Activated CD8-positive, alpha-beta memory T cell treated with anti-CD3 and anti-CD28 coated beads, Interleukin-2, amount 10 ng/mL, durations not matched to agents 7 days and 5 days (primary cell): Measurements from ENCODE around the gene FKTN. TPM values are rescaled to one million over a fixed set of nuclear protein-coding genes. Genes with fewer than 3 reads are reported as not detected.
"Not testable (repeated sequence)": the region's sequence is repeated elsewhere in the genome, so short reads cannot be mapped to it uniquely, and the experiment has no call there.

Source experiments
- ATAC-seq: fragments of 150-1000 bp; cut with Tn5 transposase; one replicate; pipeline ENCODE4 v1.10.0; 2021; ENCODE audit warnings: moderate library complexity
- CTCF ChIA-PET: fragments of 350-600 bp; sonication (Branson Sonifier 250); formaldehyde crosslinking; loops from one replicate; lab custom pipeline; 2021; ENCODE audit warnings: antibody characterized with exemption; lab: Charles Lee
- DNase-seq: peaks from one replicate; pipeline ENCODE4 v3.0.0-alpha.2; 2020
- H3K27ac Mint-ChIP-seq: one replicate; pipeline ENCODE4 v1.8.0; 2021; ENCODE audit warnings: mild to moderate bottlenecking, mixed read lengths
- H3K27me3 Mint-ChIP-seq: one replicate; pipeline ENCODE4 v1.8.0; 2021; ENCODE audit warnings: mixed read lengths
- H3K36me3 Mint-ChIP-seq: one replicate; pipeline ENCODE4 v1.8.0; 2021; ENCODE audit warnings: mild to moderate bottlenecking, mixed read lengths
- H3K4me1 Mint-ChIP-seq: one replicate; pipeline ENCODE4 v1.8.0; 2021; ENCODE audit warnings: mixed read lengths
- H3K4me3 Mint-ChIP-seq: one replicate; pipeline ENCODE4 v1.8.0; 2021; ENCODE audit warnings: mild to moderate bottlenecking, moderate library complexity, mixed read lengths
- H3K9me3 Mint-ChIP-seq: one replicate; pipeline ENCODE4 v1.8.0; 2022; ENCODE audit warnings: low read depth, mixed read lengths
- total RNA-seq, 2 experiments: library from RNA; stranded (reverse); gene quantifications; one replicate each; pipeline ENCODE4 v1.2.3, GENCODE V29; 2021

The FKTN gene
- total RNA-seq, 2 experiments from 2014 or later, result 11.8 to 16.4 TPM

- peaks cover 16% of the 10 kb centered on the region for H3K36me3 Mint-ChIP-seq
- CTCF ChIA-PET, result no interaction called here
Observed at GRCh38 chr9:105572455-105572854, 14.5 kb downstream of the FKTN start.

GRCh38 chr9:105579952-105580351 is 22.0 kb downstream of the FKTN start:
- H3K36me3 Mint-ChIP-seq, result peaks cover 17% of the 10 kb centered on the region
- H3K4me3 Mint-ChIP-seq, H3K27ac Mint-ChIP-seq, H3K27me3 Mint-ChIP-seq, H3K4me1 Mint-ChIP-seq, CTCF ChIA-PET, H3K9me3 Mint-ChIP-seq, DNase-seq, ATAC-seq: not testable (repeated sequence)

More at GRCh38 chr9:105572455-105572854, 14.5 kb downstream of the FKTN start:
- no peak overlapping the region for H3K27ac Mint-ChIP-seq
- DNase-seq, result no peak
- H3K4me3 Mint-ChIP-seq, result no peak overlapping the region
- no peaks in the 10 kb centered on the region for H3K27me3 Mint-ChIP-seq
- no peaks in the 10 kb centered on the region for H3K4me1 Mint-ChIP-seq
- ATAC-seq, result no peak
- H3K9me3 Mint-ChIP-seq, result peaks cover 3% of the 10 kb centered on the region

GRCh38 chr9:105581550-105581949 is 23.6 kb downstream of the FKTN start:
- H3K27me3 Mint-ChIP-seq, H3K36me3 Mint-ChIP-seq, ATAC-seq, CTCF ChIA-PET, H3K27ac Mint-ChIP-seq, DNase-seq, H3K9me3 Mint-ChIP-seq, H3K4me1 Mint-ChIP-seq, H3K4me3 Mint-ChIP-seq: not testable (repeated sequence)

- H3K4me1 Mint-ChIP-seq, result no peaks in the 10 kb centered on the region
- no peak overlapping the region for H3K27ac Mint-ChIP-seq
- CTCF ChIA-PET, result no interaction called here
- no peak for DNase-seq
- peaks cover 10% of the 10 kb centered on the region for H3K9me3 Mint-ChIP-seq
- no peak overlapping the region for H3K4me3 Mint-ChIP-seq
- H3K36me3 Mint-ChIP-seq, result peaks cover 27% of the 10 kb centered on the region
- H3K27me3 Mint-ChIP-seq, result no peaks in the 10 kb centered on the region
- no peak for ATAC-seq
Observed at GRCh38 chr9:105593145-105593544, 35.2 kb downstream of the FKTN start.

GRCh38 chr9:105608721-105609598 is 51.0 kb downstream of the FKTN start:
- CTCF ChIA-PET, result interaction anchor here (1.0 to 2.8 kb wide), 4 partner anchors 11 to 273 kb away, joined by 3 to 13 read pairs (median 4); no protein-coding TSS in a partner anchor
- H3K27me3 Mint-ChIP-seq, result no peaks in the 10 kb centered on the region
- DNase-seq (no peak), ATAC-seq (peak; percentile 66)
- H3K9me3 Mint-ChIP-seq, result no peaks in the 10 kb centered on the region
- H3K4me1 Mint-ChIP-seq, result no peaks in the 10 kb centered on the region
- peaks cover 9% of the 10 kb centered on the region for H3K36me3 Mint-ChIP-seq
- H3K27ac Mint-ChIP-seq, result no peak overlapping the region
- H3K4me3 Mint-ChIP-seq, result no peak overlapping the region

- CTCF ChIA-PET, result interaction anchor here (1.2 kb wide), 1 partner anchor 17 kb away, joined by 4 read pairs; no protein-coding TSS in a partner anchor
- Mint-ChIP-seq H3K9me3 (no peaks in the 10 kb centered on the region), H3K4me1 (no peaks in the 10 kb centered on the region), H3K27ac (no peak overlapping the region), H3K4me3 (no peak overlapping the region), H3K36me3 (peaks cover 3% of the 10 kb centered on the region), H3K27me3 (no peaks in the 10 kb centered on the region)
- ATAC-seq (no peak), DNase-seq (no peak)
Observed at GRCh38 chr9:105621001-105621400, 63.1 kb downstream of the FKTN start.

GRCh38 chr9:105625088-105625487 is 67.2 kb downstream of the FKTN start:
- H3K27me3 Mint-ChIP-seq, result no peaks in the 10 kb centered on the region
- H3K4me1 Mint-ChIP-seq, result no peaks in the 10 kb centered on the region
- peaks cover 13% of the 10 kb centered on the region for H3K36me3 Mint-ChIP-seq
- DNase-seq, result no peak
- no peaks in the 10 kb centered on the region for H3K9me3 Mint-ChIP-seq
- CTCF ChIA-PET, result no interaction called here
- no peak overlapping the region for H3K4me3 Mint-ChIP-seq
- H3K27ac Mint-ChIP-seq, result no peak overlapping the region
- no peak for ATAC-seq

GRCh38 chr9:105632807-105633206 is 74.9 kb downstream of the FKTN start:
- no peak overlapping the region for H3K4me3 Mint-ChIP-seq
- CTCF ChIA-PET, result no interaction called here

GRCh38 chr9:105633411-105633810 is 75.5 kb downstream of the FKTN start:
- Mint-ChIP-seq H3K9me3 (no peaks in the 10 kb centered on the region), H3K27me3 (no peaks in the 10 kb centered on the region), H3K36me3 (peaks cover 7% of the 10 kb centered on the region), H3K27ac (no peak overlapping the region), H3K4me3 (no peak overlapping the region), H3K4me1 (no peaks in the 10 kb centered on the region)
- ATAC-seq (no peak), DNase-seq (no peak)
- CTCF ChIA-PET, result no interaction called here

More at GRCh38 chr9:105632807-105633206, 74.9 kb downstream of the FKTN start:
- no peak overlapping the region for H3K27ac Mint-ChIP-seq
- H3K36me3 Mint-ChIP-seq, result peaks cover 8% of the 10 kb centered on the region
- no peak for ATAC-seq
- no peak for DNase-seq
- no peaks in the 10 kb centered on the region for H3K4me1 Mint-ChIP-seq
- H3K9me3 Mint-ChIP-seq, result no peaks in the 10 kb centered on the region
- H3K27me3 Mint-ChIP-seq, result no peaks in the 10 kb centered on the region

GRCh38 chr9:105636331-105636730 is 78.4 kb downstream of the FKTN start:
- ATAC-seq, result no peak
- no peak for DNase-seq
- Mint-ChIP-seq H3K27ac (no peak overlapping the region), H3K9me3 (no peaks in the 10 kb centered on the region), H3K36me3 (peaks cover 6% of the 10 kb centered on the region), H3K27me3 (no peaks in the 10 kb centered on the region), H3K4me1 (no peaks in the 10 kb centered on the region), H3K4me3 (no peak overlapping the region)
- CTCF ChIA-PET, result interaction anchor here (1.3 kb wide), 1 partner anchor 82 kb away, joined by 3 read pairs; no protein-coding TSS in a partner anchor

- H3K27ac Mint-ChIP-seq, result no peak overlapping the region
- no peak for DNase-seq
- no peaks in the 10 kb centered on the region for H3K9me3 Mint-ChIP-seq
- ATAC-seq, result no peak
- CTCF ChIA-PET, result interaction anchor here (0.7 to 1.0 kb wide), 3 partner anchors 17 to 81 kb away, joined by 3 to 4 read pairs (median 4); no protein-coding TSS in a partner anchor
- H3K4me3 Mint-ChIP-seq, result no peak overlapping the region
- peaks cover 11% of the 10 kb centered on the region for H3K36me3 Mint-ChIP-seq
- no peaks in the 10 kb centered on the region for H3K27me3 Mint-ChIP-seq
- H3K4me1 Mint-ChIP-seq, result no peaks in the 10 kb centered on the region
Observed at GRCh38 chr9:105637787-105638395, 80.0 kb downstream of the FKTN start.

- H3K27me3 Mint-ChIP-seq, result no peaks in the 10 kb centered on the region
- H3K9me3 Mint-ChIP-seq, result no peaks in the 10 kb centered on the region
- no peak overlapping the region for H3K4me3 Mint-ChIP-seq
- no peak for DNase-seq
- CTCF ChIA-PET, result interaction anchor here (1.9 kb wide), 1 partner anchor 78 kb away, joined by 5 read pairs; no protein-coding TSS in a partner anchor
- ATAC-seq, result no peak
- H3K4me1 Mint-ChIP-seq, result no peaks in the 10 kb centered on the region
- no peak overlapping the region for H3K27ac Mint-ChIP-seq
- peaks cover 13% of the 10 kb centered on the region for H3K36me3 Mint-ChIP-seq
Observed at GRCh38 chr9:105639936-105640335, 82.0 kb downstream of the FKTN start.

- ATAC-seq, result no peak
- H3K4me1 Mint-ChIP-seq, result no peaks in the 10 kb centered on the region
- H3K27ac Mint-ChIP-seq, result no peak overlapping the region
- CTCF ChIA-PET, result interaction anchor here (0.7 kb wide), 1 partner anchor 22 kb away, joined by 3 read pairs; no protein-coding TSS in a partner anchor
- H3K4me3 Mint-ChIP-seq, result no peak overlapping the region
- H3K27me3 Mint-ChIP-seq, result no peaks in the 10 kb centered on the region
- DNase-seq, result no peak
- no peaks in the 10 kb centered on the region for H3K9me3 Mint-ChIP-seq
- peaks cover 10% of the 10 kb centered on the region for H3K36me3 Mint-ChIP-seq
Observed at GRCh38 chr9:105643795-105644194, 85.9 kb downstream of the FKTN start.
